Measurements from ENCODE around the gene CAMTA1.

GRCh38 chr1:6893388-6893787, 108.1 kb downstream of the CAMTA1 start:
- TF ChIP-seq CTCF (IDR thresholded peaks at IDR 0.05; ENCODE audit: poor library complexity, severe bottlenecking), result no peak
- TF ChIP-seq RAD21 (conservative IDR thresholded peaks at IDR 0.05), result no peak
- no peak for TF ChIP-seq EZH2 (IDR thresholded peaks at IDR 0.05; ENCODE audit: borderline replicate concordance, insufficient read depth, low read length, poor library complexity, severe bottlenecking)
- no peak for TF ChIP-seq MXI1 (conservative IDR thresholded peaks at IDR 0.05; ENCODE audit: poor library complexity, severe bottlenecking)

Data from neural cell (in vitro differentiated cells).